HepG2 (cell line): ENCODE measurements around the gene ENC1. TPM values are rescaled to one million over a fixed set of nuclear protein-coding genes. Genes with fewer than 3 reads are reported as not detected.

Source experiments
- GZF1 ChIP-seq: sonication (generic); formaldehyde crosslinking; IDR thresholded peaks from 2 replicates; pipeline ENCODE4 v1.5.1; 2020; ENCODE audit warnings: mild to moderate bottlenecking, missing genetic modification reagents
- NFE2 ChIP-seq: sonication (generic); formaldehyde crosslinking; IDR thresholded peaks from 2 replicates; pipeline ENCODE4 v1.4.0; 2020; ENCODE audit warnings: missing genetic modification reagents
- NFE2L2 ChIP-seq: fragments of 150-350 bp; IDR thresholded peaks from 2 replicates; pipeline ENCODE4 v1.6.1; 2014; ENCODE audit warnings: low read length
- ZBTB21 ChIP-seq: sonication (generic); formaldehyde crosslinking; IDR thresholded peaks from 2 replicates; pipeline ENCODE4 v1.4.0; 2020; ENCODE audit warnings: missing genetic modification reagents
- ZNF143 ChIP-seq: sonication (generic); formaldehyde crosslinking; IDR thresholded peaks from 2 replicates; pipeline ENCODE4 v1.4.0; 2020; ENCODE audit warnings: missing genetic modification reagents
- ZNF572 ChIP-seq: sonication (generic); formaldehyde crosslinking; IDR thresholded peaks from 2 replicates; pipeline ENCODE4 v1.5.1; 2020; ENCODE audit warnings: mild to moderate bottlenecking, missing genetic modification reagents
- ZNF577 ChIP-seq: sonication (generic); formaldehyde crosslinking; IDR thresholded peaks from 2 replicates; pipeline ENCODE4 v1.4.0; 2020; ENCODE audit warnings: mild to moderate bottlenecking, low read depth, missing genetic modification reagents, borderline replicate concordance
- ZNF605 ChIP-seq: sonication (generic); formaldehyde crosslinking; IDR thresholded peaks from 2 replicates; pipeline ENCODE4 v1.8.0; 2022; ENCODE audit warnings: mild to moderate bottlenecking, missing genetic modification reagents
- polyA plus RNA-seq, 8 experiments: library from polyadenylated mRNA; depleted of rRNA in 3 of 8; stranded (reverse) in 7 of 8; unstranded in 1 of 8; fragments of >200 nt; fragmentation: Illumina TruSeq in 4 of 8; extraction: Trizol in 4 of 8; gene quantifications; 2 replicates each; pipeline versions ENCODE4 v1.2.1 to v1.2.3, GENCODE V29; 2011 to 2016; ENCODE audit warnings: low read depth in 4 of 8, missing spikeins in 1 of 8, mixed read lengths in 1 of 8; ENCODE audit not compliant: insufficient read depth in 1 of 8
- total RNA-seq, 5 experiments: library from RNA; depleted of rRNA; stranded (reverse); fragments of >200 nt; fragmentation: Illumina TruSeq; extraction: Trizol; gene quantifications; 2 replicates each; pipeline ENCODE4 v1.2.3, GENCODE V29; 2016; ENCODE audit warnings: low read depth in 1 of 5
- TF ChIP-seq, protein P1 (sequence below), 2 experiments: sonication (generic) in 1 of 2; formaldehyde crosslinking in 1 of 2; IDR thresholded peaks; 2 replicates each; pipeline versions ENCODE4 v1.5.1 to v1.6.1; 2011 to 2020; ENCODE audit warnings: borderline replicate concordance in 1 of 2, low read depth in 1 of 2, low read length in 1 of 2, mild to moderate bottlenecking in 1 of 2, missing genetic modification reagents in 1 of 2, moderate library complexity in 1 of 2
- TF ChIP-seq, protein P2 (sequence below): sonication (generic); formaldehyde crosslinking; IDR thresholded peaks from 2 replicates; pipeline ENCODE4 v1.8.0; 2022; ENCODE audit warnings: mild to moderate bottlenecking, missing genetic modification reagents, moderate library complexity
- TF ChIP-seq, protein P3 (sequence below): IDR thresholded peaks from 2 replicates; pipeline ENCODE4 v1.4.0; 2020; ENCODE audit warnings: mild to moderate bottlenecking, missing genetic modification reagents
- TF ChIP-seq, protein P4 (sequence below): sonication (generic); formaldehyde crosslinking; IDR thresholded peaks from 2 replicates; pipeline ENCODE4 v1.4.0; 2020; ENCODE audit warnings: mild to moderate bottlenecking, missing genetic modification reagents
- TF ChIP-seq, protein P5 (sequence below): sonication (generic); formaldehyde crosslinking; IDR thresholded peaks from 2 replicates; pipeline ENCODE4 v1.4.0; 2020; ENCODE audit warnings: mild to moderate bottlenecking, missing genetic modification reagents

ENC1 gene
- total and polyA plus RNA-seq, 2 of the 13 experiments (the other 11 are each of a cell fraction or from before 2014, with no cell fraction given), result 63.8 to 64.4 TPM

DNA sequence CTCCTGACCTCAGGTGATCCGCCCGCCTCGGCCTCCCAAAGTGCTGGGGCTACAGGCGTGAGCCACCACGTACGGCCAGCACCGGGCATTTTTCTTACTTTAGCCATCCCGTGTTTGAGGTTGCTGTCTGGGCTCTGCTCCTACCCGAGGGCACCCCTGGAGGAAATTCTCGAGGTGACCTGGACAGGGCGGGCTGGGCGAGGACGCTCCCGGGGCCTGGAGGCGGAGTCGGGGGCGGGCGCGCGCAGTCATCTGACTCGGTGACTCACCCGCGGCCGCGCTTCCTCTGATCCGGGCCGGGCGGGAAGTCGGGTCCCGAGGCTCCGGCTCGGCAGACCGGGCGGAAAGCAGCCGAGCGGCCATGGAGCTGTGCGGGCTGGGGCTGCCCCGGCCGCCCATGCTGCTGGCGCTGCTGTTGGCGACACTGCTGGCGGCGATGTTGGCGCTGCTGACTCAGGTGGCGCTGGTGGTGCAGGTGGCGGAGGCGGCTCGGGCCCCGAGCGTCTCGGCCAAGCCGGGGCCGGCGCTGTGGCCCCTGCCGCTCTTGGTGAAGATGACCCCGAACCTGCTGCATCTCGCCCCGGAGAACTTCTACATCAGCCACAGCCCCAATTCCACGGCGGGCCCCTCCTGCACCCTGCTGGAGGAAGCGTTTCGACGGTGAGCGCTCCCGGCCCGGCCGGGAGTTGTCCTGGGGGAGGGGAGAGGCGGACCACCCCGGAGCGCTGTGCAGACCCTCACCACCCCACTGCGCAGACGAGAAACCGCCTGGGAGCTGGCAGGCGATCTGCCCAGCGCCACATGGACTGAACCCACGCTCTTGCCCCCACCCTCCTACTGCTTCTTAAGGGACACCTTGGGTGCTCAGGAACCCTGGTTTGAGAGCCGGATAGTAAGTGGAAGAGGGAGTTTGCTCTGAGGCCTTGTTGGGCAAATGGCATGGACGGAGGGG, 44.6 kb upstream of the ENC1 start, which contains the start of gene HEXB (continued):
- TF ChIP-seq, protein P1, sequence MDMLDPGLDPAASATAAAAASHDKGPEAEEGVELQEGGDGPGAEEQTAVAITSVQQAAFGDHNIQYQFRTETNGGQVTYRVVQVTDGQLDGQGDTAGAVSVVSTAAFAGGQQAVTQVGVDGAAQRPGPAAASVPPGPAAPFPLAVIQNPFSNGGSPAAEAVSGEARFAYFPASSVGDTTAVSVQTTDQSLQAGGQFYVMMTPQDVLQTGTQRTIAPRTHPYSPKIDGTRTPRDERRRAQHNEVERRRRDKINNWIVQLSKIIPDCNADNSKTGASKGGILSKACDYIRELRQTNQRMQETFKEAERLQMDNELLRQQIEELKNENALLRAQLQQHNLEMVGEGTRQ (IDR thresholded peaks at IDR 0.05; ENCODE audit: low read depth, low read length), result no peak
- TF ChIP-seq, protein P1 (CRISPR knock-in tag; IDR thresholded peaks at IDR 0.05; ENCODE audit: borderline replicate concordance), result peak; percentile 59; the same call in 1 of the 2 replicates
- TF ChIP-seq NFE2, result no peak
- TF ChIP-seq, protein P2, sequence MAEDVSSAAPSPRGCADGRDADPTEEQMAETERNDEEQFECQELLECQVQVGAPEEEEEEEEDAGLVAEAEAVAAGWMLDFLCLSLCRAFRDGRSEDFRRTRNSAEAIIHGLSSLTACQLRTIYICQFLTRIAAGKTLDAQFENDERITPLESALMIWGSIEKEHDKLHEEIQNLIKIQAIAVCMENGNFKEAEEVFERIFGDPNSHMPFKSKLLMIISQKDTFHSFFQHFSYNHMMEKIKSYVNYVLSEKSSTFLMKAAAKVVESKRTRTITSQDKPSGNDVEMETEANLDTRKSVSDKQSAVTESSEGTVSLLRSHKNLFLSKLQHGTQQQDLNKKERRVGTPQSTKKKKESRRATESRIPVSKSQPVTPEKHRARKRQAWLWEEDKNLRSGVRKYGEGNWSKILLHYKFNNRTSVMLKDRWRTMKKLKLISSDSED (CRISPR knock-in tag), result no peak
- no peak; the same call in 1 of the 2 replicates for TF ChIP-seq ZNF605 (CRISPR knock-in tag)
- no peak for TF ChIP-seq ZNF577 (CRISPR knock-in tag)
- no peak for TF ChIP-seq ZNF572
- TF ChIP-seq NFE2L2, result no peak
- TF ChIP-seq, protein P3, sequence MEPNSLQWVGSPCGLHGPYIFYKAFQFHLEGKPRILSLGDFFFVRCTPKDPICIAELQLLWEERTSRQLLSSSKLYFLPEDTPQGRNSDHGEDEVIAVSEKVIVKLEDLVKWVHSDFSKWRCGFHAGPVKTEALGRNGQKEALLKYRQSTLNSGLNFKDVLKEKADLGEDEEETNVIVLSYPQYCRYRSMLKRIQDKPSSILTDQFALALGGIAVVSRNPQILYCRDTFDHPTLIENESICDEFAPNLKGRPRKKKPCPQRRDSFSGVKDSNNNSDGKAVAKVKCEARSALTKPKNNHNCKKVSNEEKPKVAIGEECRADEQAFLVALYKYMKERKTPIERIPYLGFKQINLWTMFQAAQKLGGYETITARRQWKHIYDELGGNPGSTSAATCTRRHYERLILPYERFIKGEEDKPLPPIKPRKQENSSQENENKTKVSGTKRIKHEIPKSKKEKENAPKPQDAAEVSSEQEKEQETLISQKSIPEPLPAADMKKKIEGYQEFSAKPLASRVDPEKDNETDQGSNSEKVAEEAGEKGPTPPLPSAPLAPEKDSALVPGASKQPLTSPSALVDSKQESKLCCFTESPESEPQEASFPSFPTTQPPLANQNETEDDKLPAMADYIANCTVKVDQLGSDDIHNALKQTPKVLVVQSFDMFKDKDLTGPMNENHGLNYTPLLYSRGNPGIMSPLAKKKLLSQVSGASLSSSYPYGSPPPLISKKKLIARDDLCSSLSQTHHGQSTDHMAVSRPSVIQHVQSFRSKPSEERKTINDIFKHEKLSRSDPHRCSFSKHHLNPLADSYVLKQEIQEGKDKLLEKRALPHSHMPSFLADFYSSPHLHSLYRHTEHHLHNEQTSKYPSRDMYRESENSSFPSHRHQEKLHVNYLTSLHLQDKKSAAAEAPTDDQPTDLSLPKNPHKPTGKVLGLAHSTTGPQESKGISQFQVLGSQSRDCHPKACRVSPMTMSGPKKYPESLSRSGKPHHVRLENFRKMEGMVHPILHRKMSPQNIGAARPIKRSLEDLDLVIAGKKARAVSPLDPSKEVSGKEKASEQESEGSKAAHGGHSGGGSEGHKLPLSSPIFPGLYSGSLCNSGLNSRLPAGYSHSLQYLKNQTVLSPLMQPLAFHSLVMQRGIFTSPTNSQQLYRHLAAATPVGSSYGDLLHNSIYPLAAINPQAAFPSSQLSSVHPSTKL (CRISPR knock-in tag), result peak; percentile 58
- TF ChIP-seq, protein P4, sequence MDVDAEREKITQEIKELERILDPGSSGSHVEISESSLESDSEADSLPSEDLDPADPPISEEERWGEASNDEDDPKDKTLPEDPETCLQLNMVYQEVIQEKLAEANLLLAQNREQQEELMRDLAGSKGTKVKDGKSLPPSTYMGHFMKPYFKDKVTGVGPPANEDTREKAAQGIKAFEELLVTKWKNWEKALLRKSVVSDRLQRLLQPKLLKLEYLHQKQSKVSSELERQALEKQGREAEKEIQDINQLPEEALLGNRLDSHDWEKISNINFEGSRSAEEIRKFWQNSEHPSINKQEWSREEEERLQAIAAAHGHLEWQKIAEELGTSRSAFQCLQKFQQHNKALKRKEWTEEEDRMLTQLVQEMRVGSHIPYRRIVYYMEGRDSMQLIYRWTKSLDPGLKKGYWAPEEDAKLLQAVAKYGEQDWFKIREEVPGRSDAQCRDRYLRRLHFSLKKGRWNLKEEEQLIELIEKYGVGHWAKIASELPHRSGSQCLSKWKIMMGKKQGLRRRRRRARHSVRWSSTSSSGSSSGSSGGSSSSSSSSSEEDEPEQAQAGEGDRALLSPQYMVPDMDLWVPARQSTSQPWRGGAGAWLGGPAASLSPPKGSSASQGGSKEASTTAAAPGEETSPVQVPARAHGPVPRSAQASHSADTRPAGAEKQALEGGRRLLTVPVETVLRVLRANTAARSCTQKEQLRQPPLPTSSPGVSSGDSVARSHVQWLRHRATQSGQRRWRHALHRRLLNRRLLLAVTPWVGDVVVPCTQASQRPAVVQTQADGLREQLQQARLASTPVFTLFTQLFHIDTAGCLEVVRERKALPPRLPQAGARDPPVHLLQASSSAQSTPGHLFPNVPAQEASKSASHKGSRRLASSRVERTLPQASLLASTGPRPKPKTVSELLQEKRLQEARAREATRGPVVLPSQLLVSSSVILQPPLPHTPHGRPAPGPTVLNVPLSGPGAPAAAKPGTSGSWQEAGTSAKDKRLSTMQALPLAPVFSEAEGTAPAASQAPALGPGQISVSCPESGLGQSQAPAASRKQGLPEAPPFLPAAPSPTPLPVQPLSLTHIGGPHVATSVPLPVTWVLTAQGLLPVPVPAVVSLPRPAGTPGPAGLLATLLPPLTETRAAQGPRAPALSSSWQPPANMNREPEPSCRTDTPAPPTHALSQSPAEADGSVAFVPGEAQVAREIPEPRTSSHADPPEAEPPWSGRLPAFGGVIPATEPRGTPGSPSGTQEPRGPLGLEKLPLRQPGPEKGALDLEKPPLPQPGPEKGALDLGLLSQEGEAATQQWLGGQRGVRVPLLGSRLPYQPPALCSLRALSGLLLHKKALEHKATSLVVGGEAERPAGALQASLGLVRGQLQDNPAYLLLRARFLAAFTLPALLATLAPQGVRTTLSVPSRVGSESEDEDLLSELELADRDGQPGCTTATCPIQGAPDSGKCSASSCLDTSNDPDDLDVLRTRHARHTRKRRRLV (CRISPR knock-in tag), result no peak
- TF ChIP-seq, protein P5, sequence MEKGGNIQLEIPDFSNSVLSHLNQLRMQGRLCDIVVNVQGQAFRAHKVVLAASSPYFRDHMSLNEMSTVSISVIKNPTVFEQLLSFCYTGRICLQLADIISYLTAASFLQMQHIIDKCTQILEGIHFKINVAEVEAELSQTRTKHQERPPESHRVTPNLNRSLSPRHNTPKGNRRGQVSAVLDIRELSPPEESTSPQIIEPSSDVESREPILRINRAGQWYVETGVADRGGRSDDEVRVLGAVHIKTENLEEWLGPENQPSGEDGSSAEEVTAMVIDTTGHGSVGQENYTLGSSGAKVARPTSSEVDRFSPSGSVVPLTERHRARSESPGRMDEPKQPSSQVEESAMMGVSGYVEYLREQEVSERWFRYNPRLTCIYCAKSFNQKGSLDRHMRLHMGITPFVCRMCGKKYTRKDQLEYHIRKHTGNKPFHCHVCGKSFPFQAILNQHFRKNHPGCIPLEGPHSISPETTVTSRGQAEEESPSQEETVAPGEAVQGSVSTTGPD (CRISPR knock-in tag), result peak; percentile 87; the same call in 1 of the 2 replicates
- TF ChIP-seq ZNF143, result no peak
- peak; percentile 49; the same call in 1 of the 2 replicates for TF ChIP-seq GZF1 (CRISPR knock-in tag)
- TF ChIP-seq ZBTB21 (CRISPR knock-in tag), result no peak
